Heart left ventricle (tissue), 16 donors: ENCODE results near the gene SFT2D3. TPM values are rescaled to one million over a fixed set of nuclear protein-coding genes. Genes with fewer than 3 reads are reported as not detected.

ENCODE experiments used
- ATAC-seq, 4 donors: fragments of 200-7000 bp; cut with Tn5 transposase; one replicate each; pipeline ENCODE4 v1.9.1; 2020 to 2022; ENCODE audit warnings: moderate library complexity in 4 of 4, mild to moderate bottlenecking in 3 of 4, moderate number of reproducible peaks in 1 of 4
- DNase-seq, 5 donors: peaks; one replicate each; pipeline ENCODE4 v3.0.0-alpha.2; 2020
- H3K27ac ChIP-seq, 12 donors: fragments of 200-600 bp; sonication (generic) in 4 of 12; one replicate each; pipeline versions ENCODE4 v1.5.0 to v1.8.0; 2016 to 2022; ENCODE audit warnings: mild to moderate bottlenecking in 2 of 12
- H3K27me3 ChIP-seq, 9 donors: fragments of 200-600 bp; sonication (generic) in 2 of 9; one replicate each; pipeline versions ENCODE4 v1.5.1 to v1.8.0; 2016 to 2022; ENCODE audit warnings: mild to moderate bottlenecking in 3 of 9
- H3K36me3 ChIP-seq, 9 donors: fragments of 200-600 bp; sonication (generic) in 2 of 9; one replicate each; pipeline versions ENCODE4 v1.5.0 to v1.8.0; 2018 to 2022; ENCODE audit warnings: mild to moderate bottlenecking in 2 of 9
- H3K4me1 ChIP-seq, 12 donors: fragments of 200-600 bp; sonication (generic) in 4 of 12; one replicate each; pipeline versions ENCODE4 v1.5.0 to v1.8.0; 2016 to 2022; ENCODE audit warnings: mild to moderate bottlenecking in 3 of 12
- H3K4me3 ChIP-seq, 12 donors: fragments of 200-600 bp; sonication (generic) in 4 of 12; one replicate each; pipeline versions ENCODE4 v1.5.0 to v1.8.0; 2017 to 2022; ENCODE audit warnings: mild to moderate bottlenecking in 9 of 12, moderate library complexity in 4 of 12
- H3K9me3 ChIP-seq, 12 donors: fragments of 200-600 bp; sonication (generic) in 4 of 12; one replicate each; pipeline versions ENCODE4 v1.5.0 to v1.8.0; 2016 to 2022; ENCODE audit warnings: mild to moderate bottlenecking in 1 of 12
- POLR2A ChIP-seq, 2 donors: fragments of 450-650 bp; IDR thresholded peaks; one replicate each; pipeline ENCODE4 v1.6.1; 2017; ENCODE audit warnings: antibody characterized with exemption in 2 of 2, mild to moderate bottlenecking in 2 of 2, moderate library complexity in 2 of 2
- WGBS, 4 donors: extraction: QIAGEN DNeasy Blood & Tissue Kit in 2 of 4; methylation state at CpG; one replicate each; pipeline versions ENCODE4 v1.1.5 to v1.1.7; 2013 to 2018; 5-methylcytosine and 5-hydroxymethylcytosine counted together
- intact Hi-C, 10 donors: fragments of 100-400 bp; cut with DNase I; formaldehyde crosslinking; loops; one replicate each; pipeline versions ENCODE4 v1.11.1 to v1.14.2; 2022
- polyA plus RNA-seq, 2 donors: library from polyadenylated mRNA; stranded (reverse); fragments of 200-250 nt; gene quantifications; one replicate each; pipeline ENCODE4 v1.2.3, GENCODE V29; 2013
- total RNA-seq, 9 donors: library from RNA; depleted of rRNA in 2 of 9; stranded (reverse); fragments of >200 nt in 2 of 9; fragmentation: NEBNext Ultra II Directional in 3 of 9; extraction: Animal tissue kit (Norgen Biotek cat#: 25700) in 3 of 9; gene quantifications; one replicate each; pipeline versions ENCODE4 v1.1.0 to v1.2.4, GENCODE V29; 2016 to 2023
- TF ChIP-seq, protein P1 (sequence below), 12 donors: fragments of 200-600 bp; sonication (generic) in 4 of 12; IDR thresholded peaks; one replicate each; pipeline versions ENCODE4 v1.5.0 to v1.8.0; 2018 to 2022; ENCODE audit warnings: antibody characterized with exemption in 12 of 12, mild to moderate bottlenecking in 5 of 12
- donor health status: ischemic (EF 13 %, LVEDD 7.1; RV severe dilation, severe dysfunction).
- donor health status: healthy with polysubstance abuse.
- donor health status: DM: no; HTN: yes; CAD: no.
- donor health status: DM: no; HTN: no; CAD: no.
- donor health status: ischemic (EF 25% LVEDD 6.9; RV normal size, moderate dysfunction).
- donor health status: ischemic (EF 25% LVEDD 5.7; RV mildly dilated, moderate dysfunction).
- donor health status: healthy.
- donor health status: DM: yes; HTN: yes; CAD: no.
- donor health status: ischemic (EF 35%, LVEDD 5.7; RV mildly dilated, moderate dysfunction).
- donor health status: nonischemic (EF 11% LVEDD 7.7; RV severe dilation, severe dysfunction).
- donor health status: DM: yes; HTN: yes; CAD: no.
- donor health status: PGD.
- donor health status: ischemic (EF 29% LVEDD 5.4; RV normal size, mild dysfunction).
- donor health status: nonischemic (EF 23%, LVEDD 6.1; RV moderate dilation, normal function).

Gene SFT2D3
- total and polyA plus RNA-seq, 11 donors, result 2.4 to 5.2 (median 3.6) TPM

DNA sequence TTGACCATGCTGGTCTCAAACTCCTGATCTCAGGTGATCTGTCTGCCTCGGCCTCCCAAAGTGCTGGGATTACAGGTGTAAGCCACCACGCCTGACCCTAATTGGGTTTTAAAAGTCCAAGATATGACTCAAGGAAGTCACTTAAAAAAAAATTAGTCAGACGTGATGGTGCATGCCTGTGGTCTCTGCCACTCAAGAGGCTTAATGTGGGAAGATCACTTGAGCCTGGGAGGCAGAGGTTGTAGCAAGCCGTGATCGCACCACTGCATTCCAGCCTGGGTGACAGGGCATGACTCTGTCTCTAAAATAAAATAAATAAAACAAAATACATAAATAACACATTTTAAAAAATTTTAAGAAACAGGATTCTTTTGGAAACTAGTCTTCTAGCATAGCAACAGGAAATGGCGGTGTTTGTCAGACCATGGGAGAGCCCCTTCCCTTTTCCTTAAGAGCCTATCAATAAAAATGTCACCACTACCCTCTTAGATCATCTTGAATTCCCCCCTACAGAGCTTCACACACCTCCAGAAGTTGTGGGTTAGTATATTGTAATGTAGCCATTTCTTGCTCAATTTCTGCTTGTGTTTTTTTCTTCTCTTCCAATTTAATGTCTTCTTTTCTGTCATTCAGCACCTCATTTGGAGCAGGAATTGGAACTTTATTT, 20.1 kb downstream of the SFT2D3 start:
- Histone ChIP-seq H3K4me1 (peaks cover 0 to 31% (median 6%) of the 10 kb centered on the region in 12 donors), H3K9me3 (no peaks in the 10 kb centered on the region), H3K4me3 (no peak overlapping the region), H3K27me3 (no peaks in the 10 kb centered on the region), H3K27ac (peak overlapping the region in 8 of 12 donors; percentile 35 to 78 (median 66)), H3K36me3 (peaks cover 0 to 78% (median 64%) of the 10 kb centered on the region in 9 donors)
- TF ChIP-seq POLR2A (IDR thresholded peaks at IDR 0.05), result no peak
- TF ChIP-seq, protein P1, sequence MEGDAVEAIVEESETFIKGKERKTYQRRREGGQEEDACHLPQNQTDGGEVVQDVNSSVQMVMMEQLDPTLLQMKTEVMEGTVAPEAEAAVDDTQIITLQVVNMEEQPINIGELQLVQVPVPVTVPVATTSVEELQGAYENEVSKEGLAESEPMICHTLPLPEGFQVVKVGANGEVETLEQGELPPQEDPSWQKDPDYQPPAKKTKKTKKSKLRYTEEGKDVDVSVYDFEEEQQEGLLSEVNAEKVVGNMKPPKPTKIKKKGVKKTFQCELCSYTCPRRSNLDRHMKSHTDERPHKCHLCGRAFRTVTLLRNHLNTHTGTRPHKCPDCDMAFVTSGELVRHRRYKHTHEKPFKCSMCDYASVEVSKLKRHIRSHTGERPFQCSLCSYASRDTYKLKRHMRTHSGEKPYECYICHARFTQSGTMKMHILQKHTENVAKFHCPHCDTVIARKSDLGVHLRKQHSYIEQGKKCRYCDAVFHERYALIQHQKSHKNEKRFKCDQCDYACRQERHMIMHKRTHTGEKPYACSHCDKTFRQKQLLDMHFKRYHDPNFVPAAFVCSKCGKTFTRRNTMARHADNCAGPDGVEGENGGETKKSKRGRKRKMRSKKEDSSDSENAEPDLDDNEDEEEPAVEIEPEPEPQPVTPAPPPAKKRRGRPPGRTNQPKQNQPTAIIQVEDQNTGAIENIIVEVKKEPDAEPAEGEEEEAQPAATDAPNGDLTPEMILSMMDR (IDR thresholded peaks at IDR 0.05), result no peak
- DNase-seq, result no peak
- no peak for ATAC-seq
- intact Hi-C loops, result no loop called here
- 85 to 91% (median 88%) methylated on average over 6 of the region's 6 CpGs for WGBS, 4 donors

DNA sequence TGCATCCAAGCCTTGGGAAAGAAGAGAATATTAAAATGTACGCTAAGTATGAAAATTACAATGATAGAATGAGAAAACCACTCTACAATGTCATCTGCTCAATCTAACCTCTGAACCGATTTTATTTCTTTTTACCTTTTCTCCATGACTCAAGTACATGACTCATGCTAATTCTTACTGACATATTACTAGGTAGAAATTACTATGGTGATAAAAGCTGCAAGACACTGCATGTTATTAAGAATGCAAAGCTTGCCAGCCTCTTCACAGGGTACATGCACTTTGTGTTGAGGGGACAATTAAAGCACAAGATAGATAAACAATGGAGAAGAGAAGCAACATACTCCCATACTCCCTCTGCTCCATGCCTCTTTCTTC, 20.7 kb downstream of the SFT2D3 start:
- intact Hi-C loops, result no loop called here

DNA sequence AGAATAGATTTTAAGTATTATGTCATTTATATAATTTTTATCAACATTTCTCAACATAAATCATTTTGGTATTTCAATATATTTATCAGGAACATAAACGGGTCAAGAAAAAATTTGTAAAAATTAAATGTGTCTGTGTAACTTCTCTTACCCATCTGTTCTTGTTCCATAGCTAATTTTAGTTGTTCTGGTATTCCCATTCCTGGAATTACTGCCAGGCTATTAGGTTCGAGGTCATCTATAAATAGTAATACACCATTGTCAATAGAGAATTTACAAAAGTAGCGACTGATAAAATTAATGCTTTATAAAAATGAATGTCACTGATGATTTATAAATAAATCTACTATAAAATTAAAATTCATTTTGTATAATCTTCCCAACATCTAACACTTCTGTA, 21.5 kb downstream of the SFT2D3 start:
- DNase-seq, result no peak
- Histone ChIP-seq H3K9me3 (no peaks in the 10 kb centered on the region), H3K36me3 (peaks cover 0 to 68% (median 58%) of the 10 kb centered on the region in 9 donors), H3K4me3 (no peak overlapping the region), H3K4me1 (peaks cover 0 to 38% (median 10%) of the 10 kb centered on the region in 12 donors), H3K27ac (peak overlapping the region; percentile 32 to 78 (median 65)), H3K27me3 (no peaks in the 10 kb centered on the region)
- peak in 3 of 4 donors; percentile 71 to 75 (median 73) for ATAC-seq
- intact Hi-C loops, result no loop called here
- TF ChIP-seq, protein P1 (IDR thresholded peaks at IDR 0.05), result no peak
- no peak for TF ChIP-seq POLR2A (IDR thresholded peaks at IDR 0.05)
- 51 to 55% (median 53%) methylated on average over 3 of the region's 3 CpGs for WGBS, 4 donors

More for the DNA sequence above, 20.7 kb downstream of the SFT2D3 start:
- Histone ChIP-seq H3K36me3 (peaks cover 0 to 73% (median 59%) of the 10 kb centered on the region in 9 donors), H3K4me3 (no peak overlapping the region), H3K9me3 (no peaks in the 10 kb centered on the region), H3K27me3 (no peaks in the 10 kb centered on the region), H3K27ac (peak overlapping the region in 11 of 12 donors; percentile 15 to 78 (median 65)), H3K4me1 (peaks cover 0 to 36% (median 9%) of the 10 kb centered on the region in 12 donors)
- no peak for DNase-seq
- ATAC-seq, result peak in 1 of 4 donors; percentile 22
- TF ChIP-seq, protein P1 (IDR thresholded peaks at IDR 0.05), result no peak
- no peak for TF ChIP-seq POLR2A (IDR thresholded peaks at IDR 0.05)
- WGBS, 4 donors, result 91 to 97% (median 92%) methylated on average over 2 of the region's 2 CpGs

DNA sequence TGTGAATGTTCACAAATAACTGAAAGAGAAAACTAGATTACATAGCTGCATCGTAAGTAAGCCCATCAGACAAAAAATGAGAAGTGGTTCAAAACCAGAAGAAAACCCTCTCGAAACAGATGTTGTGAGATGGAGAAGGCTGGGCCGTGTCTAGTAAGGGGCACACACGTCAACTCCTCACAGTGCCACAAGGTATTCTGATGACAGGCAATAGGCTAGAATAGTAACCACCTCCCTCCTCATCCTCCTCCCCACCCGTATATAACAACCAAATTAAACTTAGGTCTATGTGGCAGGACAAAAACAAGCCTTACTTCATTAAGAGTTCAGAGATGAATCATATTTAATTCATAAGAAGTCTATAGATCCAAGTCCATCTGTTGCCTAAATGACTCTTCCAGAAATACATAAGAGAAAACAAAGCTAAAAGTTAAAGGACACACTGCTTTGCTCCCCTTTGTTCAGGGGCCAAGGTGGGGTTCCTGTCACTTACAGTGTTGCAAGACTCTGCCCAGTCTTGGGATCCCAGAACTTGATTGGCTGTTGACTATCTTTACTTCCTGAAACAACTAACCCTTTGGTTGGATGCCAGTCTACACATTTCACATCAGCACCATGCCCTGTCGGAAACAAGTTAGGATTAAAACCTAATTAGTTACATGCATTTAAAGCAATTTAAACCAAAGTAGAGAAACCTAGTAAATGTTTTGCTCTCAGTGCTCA, 25.0 kb downstream of the SFT2D3 start:
- WGBS, 4 donors, result 50 to 63% (median 58%) methylated on average over 6 of the region's 6 CpGs
- H3K27me3 ChIP-seq, result no peaks in the 10 kb centered on the region
- ATAC-seq (peak; percentile 23 to 65 (median 54)), DNase-seq (no peak)
- H3K9me3 ChIP-seq, result no peaks in the 10 kb centered on the region
- peak overlapping the region in 5 of 12 donors; percentile 3 to 61 (median 18) for H3K27ac ChIP-seq
- intact Hi-C loops, result no loop called here
- H3K4me3 ChIP-seq, result no peak overlapping the region
- peaks cover 0 to 33% (median 24%) of the 10 kb centered on the region in 9 donors for H3K36me3 ChIP-seq
- peaks cover 0 to 38% (median 9%) of the 10 kb centered on the region in 12 donors for H3K4me1 ChIP-seq
- no peak for TF ChIP-seq POLR2A (IDR thresholded peaks at IDR 0.05)
- TF ChIP-seq, protein P1 (IDR thresholded peaks at IDR 0.05), result no peak
